ENCODE results near the gene FAM177A1. TPM values are rescaled to one million over a fixed set of nuclear protein-coding genes. Genes with fewer than 3 reads are reported as not detected.
A peak's percentile ranks its signal among the peaks of the same experiment; 100 is the strongest.
"Not testable (repeated sequence)": the region's sequence is repeated elsewhere in the genome, so short reads cannot be mapped to it uniquely, and the experiment has no call there.

Gene FAM177A1
- 58.6 and 61.2 TPM in 2 replicates for total RNA-seq (2014; rRNA removed)
- polyA plus RNA-seq (2012) = 67.7 TPM

DNA sequence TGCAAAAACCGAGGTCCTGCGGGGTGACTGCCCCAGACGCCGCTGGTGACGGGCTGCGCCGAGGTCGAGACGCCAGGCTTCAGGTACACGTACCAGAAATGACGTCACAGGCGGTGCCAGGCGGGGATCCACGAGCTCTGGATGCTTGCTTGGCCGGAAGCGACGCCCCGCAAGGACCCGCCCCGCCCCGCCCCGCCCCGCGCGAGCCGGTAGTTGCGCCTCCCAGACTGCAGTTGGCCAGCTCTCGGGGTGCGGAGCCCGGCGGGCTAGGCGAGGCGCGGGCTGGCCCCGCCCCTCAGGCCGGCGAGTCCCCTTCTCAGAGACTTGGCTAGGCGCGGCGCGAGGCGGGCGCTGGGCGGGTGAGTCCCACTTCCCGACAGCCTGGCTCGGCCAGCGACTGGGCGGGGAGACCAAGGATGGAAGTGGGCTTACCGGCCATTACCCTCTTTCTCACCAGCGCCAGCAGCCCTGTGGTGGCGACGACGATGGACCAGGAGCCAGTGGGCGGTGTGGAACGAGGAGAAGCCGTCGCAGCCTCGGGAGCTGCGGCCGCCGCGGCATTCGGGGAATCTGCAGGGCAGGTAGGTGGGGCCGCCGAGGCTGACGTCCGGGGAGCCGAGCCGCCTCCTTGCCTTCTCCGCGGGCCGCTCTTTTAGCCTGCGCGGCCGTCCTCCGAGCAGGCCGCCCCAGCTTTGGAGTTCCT lies at the start of gene FAM177A1:
Gene FAM177A1 (plus strand): TSS at position 225 of the 703 bp plus-strand sequence. CDS start 192 bp downstream, at position 417.
- DNase-seq (ENCODE audit: low read depth) = peak; percentile 95

GRCh38 chr14:34997762-34998161 lies 48.3 kb upstream of the FAM177A1 start:
- DNase-seq (ENCODE audit: low read depth) = peak; percentile 53

DNA sequence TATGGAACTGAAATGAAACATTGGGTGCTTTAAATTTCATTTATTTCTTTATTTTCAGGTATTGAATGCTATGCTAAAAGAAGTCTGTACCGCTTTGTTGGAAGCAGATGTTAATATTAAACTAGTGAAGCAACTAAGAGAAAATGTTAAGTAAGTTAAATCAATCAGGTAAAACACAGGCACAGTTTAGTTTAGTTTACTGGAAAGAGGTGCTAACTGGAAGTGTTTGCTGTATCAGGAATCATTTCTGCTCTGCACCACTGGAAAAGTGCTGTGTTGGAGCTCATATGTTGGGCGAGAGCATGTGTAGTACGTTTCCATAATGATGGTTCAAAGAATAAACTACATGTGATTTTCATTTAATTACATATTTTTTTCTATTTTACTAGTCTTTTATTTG lies 46.6 kb upstream of the FAM177A1 start:
- DNase-seq (ENCODE audit: low read depth) = no peak

DNA sequence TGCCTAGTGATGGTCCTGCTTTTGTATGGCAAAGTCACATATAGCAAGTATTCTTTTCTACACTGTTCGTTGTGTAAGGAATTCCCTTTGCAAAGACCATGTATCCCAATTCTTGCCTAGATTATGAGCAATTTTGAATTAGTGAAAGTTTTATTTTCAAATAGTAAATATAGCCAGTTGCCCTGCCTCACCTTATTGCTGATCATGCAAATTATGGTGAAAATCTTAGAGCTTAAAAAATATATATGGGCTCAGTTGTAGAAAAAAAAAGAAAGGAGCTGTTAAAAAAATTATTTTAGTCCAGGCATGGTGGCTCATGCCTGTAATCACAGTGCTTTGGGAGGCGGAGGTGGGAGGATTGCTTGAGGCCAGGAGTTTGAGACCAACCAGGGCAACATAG lies 44.5 kb upstream of the FAM177A1 start:
- no peak for DNase-seq (ENCODE audit: low read depth)

DNA sequence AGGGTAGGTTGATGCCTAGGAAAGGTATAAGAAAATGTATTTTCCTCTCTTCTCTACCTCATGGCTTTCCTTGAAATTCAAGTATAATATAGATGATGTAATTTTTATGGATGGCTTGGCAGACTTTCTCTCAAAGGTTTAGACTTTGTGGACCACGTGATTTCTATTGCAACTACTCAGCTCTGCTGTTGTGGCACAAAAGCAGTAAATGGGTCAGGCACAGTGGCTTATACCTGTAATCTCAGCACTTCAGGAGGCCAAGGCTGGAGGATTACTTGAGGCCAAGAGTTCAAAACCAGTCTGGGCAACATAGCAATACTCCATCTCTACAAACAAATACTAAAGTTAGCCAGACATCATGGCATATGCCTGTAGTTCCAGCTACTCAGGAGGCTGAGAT lies 41.2 kb upstream of the FAM177A1 start:
- DNase-seq (ENCODE audit: low read depth) = no peak

DNA sequence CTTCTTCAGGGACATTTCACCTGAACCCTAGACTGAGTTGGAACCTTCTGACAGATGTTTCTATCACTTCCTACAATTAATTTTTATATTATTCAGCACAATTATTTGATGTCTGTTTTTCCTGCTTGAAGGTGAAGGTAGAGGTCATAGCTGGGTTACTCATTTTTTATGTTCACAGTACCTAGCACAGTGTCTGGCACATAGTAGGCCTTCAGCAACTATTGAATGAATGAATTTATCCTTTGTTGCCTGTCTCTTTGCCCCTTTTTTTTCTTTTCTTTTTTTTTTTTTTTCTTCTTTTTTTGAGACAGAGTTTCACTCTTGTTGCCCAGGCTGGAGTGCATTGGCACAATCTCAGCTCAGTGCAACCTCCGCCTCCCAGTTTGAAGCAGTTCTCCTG lies 29.5 kb upstream of the FAM177A1 start:
- no peak for DNase-seq (ENCODE audit: low read depth)

DNA sequence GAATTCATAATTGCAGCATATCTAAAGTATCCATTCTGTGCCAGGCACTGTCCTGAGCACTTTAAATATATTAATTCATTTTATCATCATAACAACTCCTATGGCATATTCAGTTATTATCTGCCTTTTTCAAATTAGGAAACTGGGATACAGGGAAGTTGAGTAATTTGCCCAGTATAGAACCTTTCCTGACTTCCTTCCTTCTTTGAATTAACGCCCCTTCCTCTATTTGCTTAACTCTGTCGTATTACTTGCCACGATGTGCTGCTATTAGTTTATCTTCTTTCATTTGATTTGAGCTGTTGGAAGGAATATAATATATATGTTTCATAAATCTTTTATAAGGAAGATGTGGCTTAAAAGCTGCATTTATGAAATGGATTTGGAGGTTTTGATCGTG lies 25.4 kb upstream of the FAM177A1 start:
- no peak for DNase-seq (ENCODE audit: low read depth)

DNA sequence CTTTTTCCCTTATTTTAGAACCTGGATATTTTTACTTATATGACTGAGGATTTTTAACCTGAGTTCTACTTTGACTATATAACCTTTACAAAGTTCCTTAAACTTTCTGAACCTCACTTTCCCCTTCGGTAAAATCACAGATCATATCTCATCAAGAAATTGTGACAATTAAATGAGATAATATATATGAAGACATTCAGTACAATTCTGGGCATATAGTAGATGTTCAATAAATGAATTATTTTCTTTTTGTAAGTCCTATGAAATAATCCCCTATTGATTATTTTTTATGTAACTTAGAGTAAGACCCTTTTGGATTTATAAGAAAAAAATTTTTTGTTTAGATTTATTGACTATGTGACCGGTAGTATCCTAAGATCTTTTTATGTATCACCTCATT lies 17.6 kb upstream of the FAM177A1 start:
- DNase-seq (ENCODE audit: low read depth) = no peak

DNA sequence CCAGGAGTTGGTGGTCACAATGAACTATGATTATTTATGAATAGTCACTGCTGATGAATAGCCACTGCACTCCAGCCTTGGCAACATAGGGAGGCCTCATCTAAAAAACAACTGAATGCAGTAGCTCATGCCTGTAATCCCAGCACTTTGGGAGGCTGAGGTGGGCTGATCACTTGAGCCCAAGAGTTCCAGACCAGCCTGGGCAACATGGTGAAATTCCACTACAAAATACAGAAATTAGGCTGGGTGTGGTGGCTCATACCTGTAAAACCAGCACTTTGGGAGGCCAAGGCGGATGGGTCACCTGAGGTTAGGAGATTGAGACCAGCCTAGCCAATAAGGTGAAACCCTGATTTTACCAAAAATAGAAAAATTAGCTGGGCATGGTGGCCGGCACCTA lies 13.5 kb upstream of the FAM177A1 start:
- no peak for DNase-seq (ENCODE audit: low read depth)

DNA sequence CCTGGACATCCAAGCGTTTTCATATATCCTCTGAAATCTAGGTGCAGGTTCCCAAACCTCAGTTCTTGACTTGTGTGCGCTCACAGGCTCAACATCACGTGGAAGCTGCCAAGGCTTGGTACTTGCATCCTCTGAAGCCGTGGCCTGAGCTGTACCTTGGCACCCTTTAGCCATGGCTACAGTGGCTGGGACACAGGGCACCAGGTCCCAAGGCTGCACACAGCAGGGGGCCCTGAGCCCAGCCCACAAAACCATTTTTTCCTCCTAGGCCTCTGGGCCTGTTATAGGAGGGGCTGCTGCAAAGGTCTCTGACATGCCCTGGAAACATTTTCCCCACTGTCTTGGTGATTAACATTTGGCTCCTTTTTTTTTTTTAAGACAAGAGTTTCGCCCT lies 11.6 kb upstream of the FAM177A1 start:
- no peak for DNase-seq (ENCODE audit: low read depth)

- DNase-seq (ENCODE audit: low read depth) = not testable (repeated sequence)
These were observed 11.0 kb upstream of the FAM177A1 start for GRCh38 chr14:35034944-35035554.

DNA sequence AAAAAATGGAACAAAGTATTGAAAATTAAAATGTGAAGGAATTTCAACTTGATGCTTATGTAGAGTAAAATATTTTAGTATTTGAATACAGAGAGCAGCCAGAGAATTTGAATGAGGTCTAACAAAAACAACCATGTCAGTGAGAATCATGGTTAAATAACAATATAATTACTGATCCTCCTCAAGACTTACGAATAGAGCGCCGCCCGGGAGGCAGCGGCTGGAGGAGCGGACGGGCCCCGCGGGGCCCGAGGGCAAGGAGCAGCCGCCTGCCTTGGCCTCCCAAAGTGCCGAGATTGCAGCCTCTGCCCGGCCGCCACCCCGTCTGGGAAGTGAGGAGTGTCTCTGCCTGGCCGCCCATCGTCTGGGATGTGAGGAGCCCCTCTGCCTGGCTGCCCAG lies 7.8 kb upstream of the FAM177A1 start:
- not testable (repeated sequence) for DNase-seq (ENCODE audit: low read depth)

DNA sequence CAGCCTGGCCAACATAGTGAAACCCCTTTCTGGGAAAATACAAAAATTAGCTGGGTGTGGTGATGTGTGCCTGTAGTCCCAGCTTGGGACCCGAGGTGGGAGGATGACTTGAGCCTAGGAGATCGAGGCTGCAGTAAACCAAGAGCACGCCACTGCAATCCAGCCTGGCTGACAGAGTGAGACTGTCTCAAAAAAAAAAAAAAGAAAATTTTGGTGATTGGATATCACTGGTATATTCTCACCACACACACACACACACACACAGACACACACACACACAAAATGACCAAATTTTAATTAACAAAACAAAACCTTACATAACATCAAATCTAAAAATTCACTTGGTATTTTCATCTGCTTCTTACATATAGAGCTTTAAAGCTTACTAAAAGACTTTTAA lies 3.4 kb upstream of the FAM177A1 start:
- no peak for DNase-seq (ENCODE audit: low read depth)

DNA sequence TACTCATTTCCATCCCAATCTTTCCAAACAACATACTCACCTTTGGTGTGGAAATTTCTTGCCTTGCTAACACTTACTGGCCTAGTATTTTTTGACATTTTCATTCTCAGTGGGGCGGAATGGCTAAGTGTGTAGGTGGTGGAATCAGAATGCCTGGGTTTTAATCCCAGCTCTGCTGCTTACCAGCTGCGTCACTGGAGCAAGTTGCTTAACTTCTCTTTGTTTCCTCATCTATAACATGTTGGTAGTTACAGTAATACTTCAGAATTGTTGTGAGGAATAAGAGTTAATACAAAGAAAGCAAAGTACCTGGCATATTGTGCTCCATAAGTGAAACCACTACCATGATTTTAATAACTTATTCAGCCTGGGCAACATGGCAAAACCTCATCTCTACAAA lies 3.0 kb upstream of the FAM177A1 start:
- no peak for DNase-seq (ENCODE audit: low read depth)

DNA sequence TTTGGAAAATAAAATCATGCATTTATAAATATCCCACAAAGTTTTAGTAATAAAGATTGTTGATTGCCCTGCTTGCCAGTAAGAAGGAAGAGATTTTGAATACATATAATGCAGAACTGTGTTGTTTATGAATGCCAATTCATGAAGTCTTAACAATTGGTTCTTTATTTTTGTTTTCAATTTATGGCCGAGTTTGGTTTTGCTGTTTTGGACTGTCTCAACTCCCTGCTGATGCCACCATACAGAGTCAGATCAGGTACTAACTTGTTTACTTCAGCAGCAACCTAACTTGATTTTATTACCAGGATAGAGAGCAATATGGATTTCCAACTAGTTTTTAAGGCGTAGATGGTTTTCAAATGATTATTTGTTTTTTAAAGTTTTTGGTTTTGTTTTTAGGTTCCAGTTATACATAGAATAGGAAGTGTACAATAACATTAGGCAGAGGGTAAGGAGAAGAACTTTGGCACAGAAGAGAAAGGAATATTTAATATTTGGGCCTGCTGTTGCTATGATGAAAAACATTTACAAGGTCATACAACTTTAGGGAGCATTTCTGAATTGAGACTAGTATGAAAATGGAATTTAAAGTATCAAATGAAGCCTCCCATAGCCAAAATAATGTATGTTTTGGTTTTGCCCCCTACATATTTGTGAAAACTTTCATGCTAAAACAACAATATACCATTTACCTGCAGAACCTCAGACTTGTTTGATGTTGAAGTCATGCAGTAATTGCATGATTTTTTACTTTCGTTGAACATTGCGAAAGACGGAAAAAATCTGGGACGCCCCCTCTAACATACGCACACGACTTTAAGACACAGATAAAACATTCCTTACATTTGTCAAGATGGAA lies 904 bp upstream of the FAM177A1 start:
- DNase-seq (ENCODE audit: low read depth) = no peak

DNA sequence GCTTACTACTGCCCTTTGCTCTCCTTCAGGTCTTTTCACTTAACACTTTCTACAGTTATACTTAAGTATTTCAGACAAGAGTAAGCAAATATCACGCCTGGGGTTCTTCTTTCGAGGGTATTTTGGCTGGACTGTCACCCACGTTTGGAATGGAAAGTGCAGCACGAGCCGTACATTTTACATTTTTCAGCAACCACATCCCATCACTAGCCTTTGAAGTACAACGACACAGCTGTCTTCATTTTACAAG lies 349 bp upstream of the FAM177A1 start:
- no peak for DNase-seq (ENCODE audit: low read depth)

DNA sequence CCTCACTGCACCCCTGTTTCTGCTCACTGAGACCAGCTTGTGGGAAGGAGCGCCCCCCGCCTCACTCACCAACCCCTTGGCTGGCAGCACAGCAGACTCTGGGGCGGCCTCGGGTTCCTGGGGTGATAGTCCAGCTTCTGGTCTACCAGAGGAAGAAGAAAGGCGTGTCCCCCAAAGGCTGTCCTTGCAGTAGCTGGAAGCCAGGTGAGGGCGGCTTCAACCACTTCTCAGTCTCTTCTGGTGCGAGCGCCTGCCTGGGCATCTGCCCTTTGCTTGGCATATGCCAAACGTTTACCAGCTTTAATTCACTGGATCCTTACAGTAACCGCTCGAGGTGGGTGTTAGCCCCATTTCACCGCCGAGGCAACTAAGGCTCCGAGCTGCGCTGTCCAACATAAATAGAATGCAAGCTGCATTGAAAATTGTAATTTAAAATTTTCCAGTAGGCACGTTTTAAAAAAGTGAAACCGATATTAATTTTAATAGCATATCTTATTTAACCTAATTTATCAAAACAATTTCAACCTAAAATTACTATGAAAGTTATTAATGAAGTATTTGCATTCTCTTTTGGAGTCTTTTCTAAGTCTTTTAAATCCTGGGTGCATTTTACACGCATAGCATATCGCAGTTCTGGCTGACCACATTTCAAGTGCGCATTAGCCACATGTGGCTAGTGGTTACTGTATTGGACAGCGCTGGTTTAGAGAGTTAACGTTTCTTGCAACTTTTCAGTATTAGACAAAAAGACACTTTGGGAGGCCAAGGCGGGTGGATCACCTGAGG lies 872 bp downstream of the FAM177A1 start:
- peak; percentile 43 for DNase-seq (ENCODE audit: low read depth)

DNA sequence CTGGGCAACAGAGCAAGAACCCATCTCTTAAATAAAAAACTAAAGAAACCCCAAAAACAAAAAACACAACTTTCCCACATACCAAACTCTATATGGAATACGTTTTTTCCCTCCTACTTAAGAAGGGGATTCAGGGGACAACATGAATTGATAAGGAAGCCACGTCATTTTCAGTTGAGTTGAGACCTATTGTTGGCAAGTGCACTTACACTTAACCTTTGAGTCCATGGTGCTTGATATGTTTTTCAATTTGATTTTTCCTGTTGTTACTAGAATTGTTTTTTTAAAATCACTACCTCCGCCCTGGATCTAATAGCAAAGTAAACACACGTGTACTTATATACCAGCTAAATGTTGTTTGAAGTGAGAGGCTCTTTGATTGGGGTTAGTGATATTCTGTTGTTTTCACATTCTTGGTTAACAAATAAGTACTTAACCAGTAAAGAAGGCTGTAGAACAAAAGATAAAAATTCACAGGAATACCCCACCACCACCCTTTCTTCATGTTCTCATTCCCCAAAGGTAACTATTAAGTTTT lies 2.0 kb downstream of the FAM177A1 start:
- no peak for DNase-seq (ENCODE audit: low read depth)

- peak; percentile 60 for DNase-seq (ENCODE audit: low read depth)
These were observed 4.6 kb downstream of the FAM177A1 start for GRCh38 chr14:35050652-35051051.

- peak; percentile 77 for DNase-seq (ENCODE audit: low read depth)
These were observed 5.7 kb downstream of the FAM177A1 start for GRCh38 chr14:35051796-35052195.

- no peak for DNase-seq (ENCODE audit: low read depth)
These were observed 6.6 kb downstream of the FAM177A1 start for GRCh38 chr14:35052637-35053036.

Measured in LHCN-M2 (cell line).